Measurements from ENCODE around the gene TRIML2. TPM values are rescaled to one million over a fixed set of nuclear protein-coding genes. Genes with fewer than 3 reads are reported as not detected.

Gene TRIML2
- total RNA-seq, 1 experiment from 2014 or later: not detected

- H3K4me3 ChIP-seq (ENCODE audit: low read length): no peak overlapping the region
- no peaks in the 10 kb centered on the region for H3K4me1 ChIP-seq (ENCODE audit: low read length)
- no peak overlapping the region for H3K27ac ChIP-seq (ENCODE audit: low read length)
- no peak for DNase-seq
- no peak overlapping the region for H3K9ac ChIP-seq (ENCODE audit: low read length)
- no peaks in the 10 kb centered on the region for H3K27me3 ChIP-seq (ENCODE audit: low read length)
- no peaks in the 10 kb centered on the region for H3K79me2 ChIP-seq (ENCODE audit: low read length)
- H2AFZ ChIP-seq (ENCODE audit: low read length): no peak overlapping the region
- H3K9me3 ChIP-seq (ENCODE audit: low read length): no peaks in the 10 kb centered on the region
- H4K20me1 ChIP-seq (ENCODE audit: insufficient read depth, low read depth, low read length): no peaks in the 10 kb centered on the region
- H3K4me2 ChIP-seq (ENCODE audit: low read depth, low read length, poor library complexity, severe bottlenecking): no peak overlapping the region
- no peaks in the 10 kb centered on the region for H3K9me2 ChIP-seq (replicated peaks; ENCODE audit: insufficient read depth, low read length)
- no peaks in the 10 kb centered on the region for H3K36me3 ChIP-seq (ENCODE audit: insufficient read depth, low read length)
Observed at GRCh38 chr4:188113156-188113555, 3.8 kb upstream of the TRIML2 start.

- Histone ChIP-seq H3K4me3 (ENCODE audit: low read length) (no peak overlapping the region), H3K4me2 (ENCODE audit: low read depth, low read length, poor library complexity, severe bottlenecking) (no peak overlapping the region), H3K9ac (ENCODE audit: low read length) (no peak overlapping the region), H3K9me3 (ENCODE audit: low read length) (no peaks in the 10 kb centered on the region), H3K27ac (ENCODE audit: low read length) (no peak overlapping the region), H4K20me1 (ENCODE audit: insufficient read depth, low read depth, low read length) (no peaks in the 10 kb centered on the region), H3K36me3 (ENCODE audit: insufficient read depth, low read length) (no peaks in the 10 kb centered on the region), H2AFZ (ENCODE audit: low read length) (no peak overlapping the region), H3K27me3 (ENCODE audit: low read length) (no peaks in the 10 kb centered on the region), H3K4me1 (ENCODE audit: low read length) (no peaks in the 10 kb centered on the region), H3K9me2 (replicated peaks; ENCODE audit: insufficient read depth, low read length) (no peaks in the 10 kb centered on the region), H3K79me2 (ENCODE audit: low read length) (no peaks in the 10 kb centered on the region)
- no peak for DNase-seq
Observed at GRCh38 chr4:188111955-188112354, 2.6 kb upstream of the TRIML2 start.

- Histone ChIP-seq H3K9me3 (ENCODE audit: low read length) (no peaks in the 10 kb centered on the region), H3K4me3 (ENCODE audit: low read length) (no peak overlapping the region), H3K36me3 (ENCODE audit: insufficient read depth, low read length) (no peaks in the 10 kb centered on the region), H3K9me2 (replicated peaks; ENCODE audit: insufficient read depth, low read length) (no peaks in the 10 kb centered on the region), H3K79me2 (ENCODE audit: low read length) (no peaks in the 10 kb centered on the region), H4K20me1 (ENCODE audit: insufficient read depth, low read depth, low read length) (no peaks in the 10 kb centered on the region), H2AFZ (ENCODE audit: low read length) (no peak overlapping the region), H3K9ac (ENCODE audit: low read length) (no peak overlapping the region), H3K4me2 (ENCODE audit: low read depth, low read length, poor library complexity, severe bottlenecking) (no peak overlapping the region), H3K27ac (ENCODE audit: low read length) (no peak overlapping the region), H3K4me1 (ENCODE audit: low read length) (no peaks in the 10 kb centered on the region), H3K27me3 (ENCODE audit: low read length) (no peaks in the 10 kb centered on the region)
- DNase-seq: no peak
Observed at GRCh38 chr4:188110741-188111471, 1.5 kb upstream of the TRIML2 start.

- H3K36me3 ChIP-seq (ENCODE audit: insufficient read depth, low read length): no peaks in the 10 kb centered on the region
- H3K9ac ChIP-seq (ENCODE audit: low read length): no peak overlapping the region
- H4K20me1 ChIP-seq (ENCODE audit: insufficient read depth, low read depth, low read length): no peaks in the 10 kb centered on the region
- no peaks in the 10 kb centered on the region for H3K4me1 ChIP-seq (ENCODE audit: low read length)
- H2AFZ ChIP-seq (ENCODE audit: low read length): no peak overlapping the region
- H3K27ac ChIP-seq (ENCODE audit: low read length): no peak overlapping the region
- H3K79me2 ChIP-seq (ENCODE audit: low read length): no peaks in the 10 kb centered on the region
- H3K9me3 ChIP-seq (ENCODE audit: low read length): no peaks in the 10 kb centered on the region
- no peaks in the 10 kb centered on the region for H3K27me3 ChIP-seq (ENCODE audit: low read length)
- H3K4me2 ChIP-seq (ENCODE audit: low read depth, low read length, poor library complexity, severe bottlenecking): no peak overlapping the region
- DNase-seq: no peak
- no peak overlapping the region for H3K4me3 ChIP-seq (ENCODE audit: low read length)
- no peaks in the 10 kb centered on the region for H3K9me2 ChIP-seq (replicated peaks; ENCODE audit: insufficient read depth, low read length)
Observed at GRCh38 chr4:188110036-188110435, 633 bp upstream of the TRIML2 start.

- no peak overlapping the region for H3K9ac ChIP-seq (ENCODE audit: low read length)
- H3K4me3 ChIP-seq (ENCODE audit: low read length): no peak overlapping the region
- H2AFZ ChIP-seq (ENCODE audit: low read length): no peak overlapping the region
- H3K27me3 ChIP-seq (ENCODE audit: low read length): no peaks in the 10 kb centered on the region
- no peak for DNase-seq
- H4K20me1 ChIP-seq (ENCODE audit: insufficient read depth, low read depth, low read length): no peaks in the 10 kb centered on the region
- H3K9me3 ChIP-seq (ENCODE audit: low read length): no peaks in the 10 kb centered on the region
- no peaks in the 10 kb centered on the region for H3K9me2 ChIP-seq (replicated peaks; ENCODE audit: insufficient read depth, low read length)
- H3K4me1 ChIP-seq (ENCODE audit: low read length): no peaks in the 10 kb centered on the region
- no peaks in the 10 kb centered on the region for H3K36me3 ChIP-seq (ENCODE audit: insufficient read depth, low read length)
- no peak overlapping the region for H3K27ac ChIP-seq (ENCODE audit: low read length)
- no peaks in the 10 kb centered on the region for H3K79me2 ChIP-seq (ENCODE audit: low read length)
- no peak overlapping the region for H3K4me2 ChIP-seq (ENCODE audit: low read depth, low read length, poor library complexity, severe bottlenecking)
Observed at GRCh38 chr4:188107931-188108843, 1.2 kb downstream of the TRIML2 start.

GRCh38 chr4:188106454-188106853 lies 2.9 kb downstream of the TRIML2 start:
- no peak overlapping the region for H3K4me2 ChIP-seq (ENCODE audit: low read depth, low read length, poor library complexity, severe bottlenecking)

GRCh38 chr4:188092824-188093223 lies 16.6 kb downstream of the TRIML2 start:
- H3K36me3 ChIP-seq (ENCODE audit: insufficient read depth, low read length): no peaks in the 10 kb centered on the region
- H2AFZ ChIP-seq (ENCODE audit: low read length): no peak overlapping the region
- H3K27me3 ChIP-seq (ENCODE audit: low read length): no peaks in the 10 kb centered on the region
- no peaks in the 10 kb centered on the region for H3K9me3 ChIP-seq (ENCODE audit: low read length)
- H4K20me1 ChIP-seq (ENCODE audit: insufficient read depth, low read depth, low read length): no peaks in the 10 kb centered on the region
- H3K79me2 ChIP-seq (ENCODE audit: low read length): no peaks in the 10 kb centered on the region
- H3K4me1 ChIP-seq (ENCODE audit: low read length): no peaks in the 10 kb centered on the region
- no peaks in the 10 kb centered on the region for H3K9me2 ChIP-seq (replicated peaks; ENCODE audit: insufficient read depth, low read length)
- H3K27ac ChIP-seq (ENCODE audit: low read length): no peak overlapping the region
- H3K9ac ChIP-seq (ENCODE audit: low read length): no peak overlapping the region
- H3K4me2 ChIP-seq (ENCODE audit: low read depth, low read length, poor library complexity, severe bottlenecking): no peak overlapping the region
- H3K4me3 ChIP-seq (ENCODE audit: low read length): no peak overlapping the region
- no peak for DNase-seq

More at GRCh38 chr4:188106454-188106853, 2.9 kb downstream of the TRIML2 start:
- H3K79me2 ChIP-seq (ENCODE audit: low read length): no peaks in the 10 kb centered on the region
- no peaks in the 10 kb centered on the region for H3K27me3 ChIP-seq (ENCODE audit: low read length)
- H3K9me2 ChIP-seq (replicated peaks; ENCODE audit: insufficient read depth, low read length): no peaks in the 10 kb centered on the region
- H2AFZ ChIP-seq (ENCODE audit: low read length): no peak overlapping the region
- H4K20me1 ChIP-seq (ENCODE audit: insufficient read depth, low read depth, low read length): no peaks in the 10 kb centered on the region
- H3K4me1 ChIP-seq (ENCODE audit: low read length): no peaks in the 10 kb centered on the region
- no peaks in the 10 kb centered on the region for H3K36me3 ChIP-seq (ENCODE audit: insufficient read depth, low read length)
- no peaks in the 10 kb centered on the region for H3K9me3 ChIP-seq (ENCODE audit: low read length)
- H3K9ac ChIP-seq (ENCODE audit: low read length): no peak overlapping the region
- no peak for DNase-seq
- H3K27ac ChIP-seq (ENCODE audit: low read length): no peak overlapping the region
- H3K4me3 ChIP-seq (ENCODE audit: low read length): no peak overlapping the region

- Histone ChIP-seq H3K27ac (ENCODE audit: low read length) (no peak overlapping the region), H3K79me2 (ENCODE audit: low read length) (no peaks in the 10 kb centered on the region), H4K20me1 (ENCODE audit: insufficient read depth, low read depth, low read length) (no peaks in the 10 kb centered on the region), H3K36me3 (ENCODE audit: insufficient read depth, low read length) (no peaks in the 10 kb centered on the region), H3K4me3 (ENCODE audit: low read length) (no peak overlapping the region), H3K27me3 (ENCODE audit: low read length) (no peaks in the 10 kb centered on the region), H2AFZ (ENCODE audit: low read length) (no peak overlapping the region), H3K4me1 (ENCODE audit: low read length) (no peaks in the 10 kb centered on the region), H3K9me3 (ENCODE audit: low read length) (no peaks in the 10 kb centered on the region), H3K9ac (ENCODE audit: low read length) (no peak overlapping the region), H3K9me2 (replicated peaks; ENCODE audit: insufficient read depth, low read length) (no peaks in the 10 kb centered on the region), H3K4me2 (ENCODE audit: low read depth, low read length, poor library complexity, severe bottlenecking) (no peak overlapping the region)
- no peak for DNase-seq
Observed at GRCh38 chr4:188086858-188087257, 22.5 kb downstream of the TRIML2 start.
